Inferior parietal cortex (tissue), 1 donor: ENCODE measurements around the gene SNX25.
A peak's percentile ranks its signal among the peaks of the same experiment; 100 is the strongest.

Experiments
- DNase-seq: peaks from one replicate; pipeline ENCODE4 v3.0.0-alpha.2; 2016; ENCODE audit errors: extremely low spot score

Gene SNX25

DNA sequence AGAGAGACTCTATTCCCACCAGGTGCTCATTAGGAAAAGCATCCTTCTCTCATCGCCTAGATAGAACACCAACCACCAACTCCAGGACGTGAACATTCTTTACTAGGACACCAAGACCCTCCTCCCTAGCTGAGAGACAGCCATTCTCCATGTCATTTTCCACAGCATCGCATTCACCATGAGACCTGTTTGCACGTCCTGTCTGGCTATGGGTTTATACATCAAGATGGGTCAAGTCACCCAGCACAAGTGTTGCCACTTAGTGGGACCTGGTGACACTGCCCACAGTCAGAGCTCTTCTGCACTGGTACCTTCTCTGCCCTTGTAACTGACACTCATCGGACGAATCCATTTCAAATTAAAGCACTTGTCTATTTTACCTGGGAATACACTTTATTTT, 168.9 kb downstream of the SNX25 start:
- DNase-seq = no peak

- DNase-seq = no peak
These were observed 170.2 kb downstream of the SNX25 start for GRCh38 chr4:185379326-185380295.

DNA sequence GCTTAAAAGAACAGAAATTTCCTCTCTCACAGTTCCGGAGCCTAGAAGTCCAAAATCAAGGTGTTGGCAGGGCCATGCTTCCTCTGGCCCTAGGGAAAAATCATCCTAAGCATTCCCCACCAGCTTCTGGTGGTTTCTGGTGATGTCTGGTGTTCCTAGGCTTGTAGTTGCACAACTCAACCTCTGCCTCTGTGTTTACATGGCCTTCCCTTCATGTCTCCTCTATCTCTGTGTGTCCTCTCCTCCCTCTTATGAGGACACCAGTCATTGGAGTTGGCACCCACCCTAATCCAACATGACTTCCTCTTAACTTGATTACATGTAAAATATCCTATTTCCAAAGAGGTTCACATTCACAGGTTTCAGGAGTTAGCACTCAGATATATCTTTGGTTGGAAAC, 170.9 kb downstream of the SNX25 start:
- DNase-seq = no peak

GRCh38 chr4:185381288-185382196, 172.1 kb downstream of the SNX25 start:
- DNase-seq = no peak

GRCh38 chr4:185382754-185383153, 173.4 kb downstream of the SNX25 start:
- DNase-seq = no peak

GRCh38 chr4:185383451-185383850, 174.1 kb downstream of the SNX25 start:
- DNase-seq = no peak

DNA sequence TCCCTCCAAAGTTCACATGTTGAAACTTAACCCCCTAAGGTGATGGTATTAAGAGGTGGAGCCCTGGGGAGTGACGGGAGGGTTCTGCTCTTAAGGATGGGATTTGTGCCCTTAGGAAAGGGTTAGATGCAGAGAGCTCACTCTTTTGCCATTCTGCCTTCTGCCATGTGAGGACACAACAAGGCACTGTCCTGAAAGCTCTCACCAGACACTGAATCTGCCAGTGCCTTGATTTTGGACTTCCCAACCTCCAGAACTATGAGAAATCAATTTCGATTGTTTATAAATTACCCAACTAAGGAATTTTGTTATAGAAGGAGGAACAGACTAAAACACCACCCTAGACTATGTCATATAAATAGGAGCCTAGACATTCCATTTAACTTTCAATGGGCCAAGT, 174.7 kb downstream of the SNX25 start:
- DNase-seq = no peak

GRCh38 chr4:185384930-185385331, 175.5 kb downstream of the SNX25 start:
- no peak for DNase-seq

GRCh38 chr4:185387957-185388356, 178.6 kb downstream of the SNX25 start:
- no peak for DNase-seq

DNA sequence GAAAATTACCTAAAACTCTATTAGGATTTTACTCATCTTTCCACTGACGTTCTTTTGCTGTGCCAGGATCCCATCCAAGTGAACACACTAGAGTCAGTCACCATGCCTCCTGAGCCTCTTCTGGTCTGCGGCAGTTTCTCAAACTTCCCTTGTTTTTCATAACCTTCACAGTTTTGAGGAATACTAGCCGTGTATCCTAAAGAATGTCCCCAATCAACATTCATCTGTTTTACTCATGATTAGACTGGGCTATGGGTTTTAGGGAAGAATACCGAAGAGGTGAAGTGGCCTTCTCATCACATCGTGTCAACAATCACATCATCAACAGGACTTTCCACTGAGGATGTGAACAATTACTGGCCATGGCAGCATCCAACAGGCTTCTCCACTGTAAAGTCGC, 181.5 kb downstream of the SNX25 start:
- no peak for DNase-seq

DNA sequence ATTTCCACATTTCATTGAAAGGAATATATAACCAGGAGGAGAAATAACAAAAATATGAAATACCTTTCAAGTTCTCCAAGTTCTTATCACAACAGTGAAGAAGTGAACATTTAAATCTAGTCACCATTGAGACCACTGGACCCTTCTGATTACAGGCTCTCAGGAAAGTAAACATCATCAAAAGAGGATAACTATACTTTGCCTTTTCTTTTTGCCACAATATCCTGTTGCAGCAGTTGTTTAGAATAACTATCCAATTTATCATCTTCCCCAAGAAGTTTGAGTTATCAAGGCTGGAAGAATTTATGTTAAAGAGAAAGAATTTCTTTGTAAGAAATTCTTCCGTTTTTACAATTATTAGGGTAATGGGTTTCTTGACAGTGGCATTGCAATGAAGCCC, 182.8 kb downstream of the SNX25 start:
- DNase-seq = no peak

DNA sequence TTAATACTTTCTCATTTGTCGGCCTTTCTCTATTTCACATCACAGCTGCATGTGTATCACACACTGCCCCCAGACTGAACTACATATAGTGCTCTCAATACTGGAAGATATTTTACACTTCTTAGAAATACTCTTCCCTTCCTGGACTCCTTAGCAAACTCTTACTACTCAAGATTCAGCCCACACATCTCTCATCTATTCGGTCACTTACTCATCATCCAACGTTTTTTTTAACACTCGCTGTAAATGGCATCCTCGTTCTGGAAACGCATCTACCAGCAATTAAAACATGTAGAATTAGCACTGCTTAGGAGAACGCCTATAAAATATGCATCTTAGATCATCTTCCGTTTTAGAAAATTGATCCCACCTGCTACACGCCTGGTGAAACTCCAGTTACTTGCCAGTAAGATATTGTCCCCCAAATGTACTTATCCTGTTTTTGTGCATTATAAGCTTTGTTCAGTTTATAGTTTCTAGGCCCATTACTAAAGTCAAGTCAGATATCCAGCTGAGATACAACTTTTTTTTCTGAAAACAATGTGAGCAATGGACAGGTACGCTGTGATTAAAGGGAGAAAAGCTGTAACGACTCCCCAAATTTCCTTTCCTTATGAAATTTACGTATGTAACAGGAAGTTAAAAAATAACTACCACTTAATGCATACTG, 185.3 kb downstream of the SNX25 start:
- peak; percentile 67 for DNase-seq

DNA sequence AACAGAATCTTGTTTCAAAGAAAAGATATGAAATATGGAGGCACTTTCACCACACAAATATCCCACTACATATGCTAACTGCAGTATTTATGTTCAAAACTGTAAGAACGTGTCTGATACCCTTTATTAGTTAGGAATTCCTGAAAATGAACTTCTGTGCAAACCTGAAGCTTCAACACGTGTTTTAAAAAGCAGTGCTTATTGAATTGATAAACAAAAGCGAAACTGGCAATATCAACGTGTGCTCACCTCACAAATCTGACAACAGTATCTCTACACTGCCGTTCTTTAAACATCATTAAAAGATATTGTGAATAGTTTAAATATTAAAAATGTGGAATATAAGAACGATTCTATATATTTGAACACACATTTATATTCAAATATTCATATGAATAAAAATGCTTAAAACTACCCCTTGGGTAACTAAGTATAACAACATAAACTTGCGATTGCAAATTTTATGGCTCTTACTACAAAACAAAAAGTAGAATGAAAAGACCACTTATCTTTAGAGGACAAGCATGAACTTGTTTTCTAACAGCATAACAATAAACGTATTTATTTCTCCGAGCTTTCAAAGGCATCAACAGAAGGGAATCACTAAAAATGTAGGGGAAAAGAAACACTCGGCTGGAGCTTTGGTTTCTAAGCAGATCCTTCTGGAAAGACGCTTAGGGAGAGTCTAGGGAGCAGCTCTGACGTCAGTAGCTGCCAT, 186.0 kb downstream of the SNX25 start, which contains the start of gene LRP2BP:
Gene LRP2BP, minus strand, starts transcription at position 687 of the 718 bp plus-strand sequence. CDS start 17,738 bp downstream, outside the sequence.
- peak; percentile 91 for DNase-seq

DNA sequence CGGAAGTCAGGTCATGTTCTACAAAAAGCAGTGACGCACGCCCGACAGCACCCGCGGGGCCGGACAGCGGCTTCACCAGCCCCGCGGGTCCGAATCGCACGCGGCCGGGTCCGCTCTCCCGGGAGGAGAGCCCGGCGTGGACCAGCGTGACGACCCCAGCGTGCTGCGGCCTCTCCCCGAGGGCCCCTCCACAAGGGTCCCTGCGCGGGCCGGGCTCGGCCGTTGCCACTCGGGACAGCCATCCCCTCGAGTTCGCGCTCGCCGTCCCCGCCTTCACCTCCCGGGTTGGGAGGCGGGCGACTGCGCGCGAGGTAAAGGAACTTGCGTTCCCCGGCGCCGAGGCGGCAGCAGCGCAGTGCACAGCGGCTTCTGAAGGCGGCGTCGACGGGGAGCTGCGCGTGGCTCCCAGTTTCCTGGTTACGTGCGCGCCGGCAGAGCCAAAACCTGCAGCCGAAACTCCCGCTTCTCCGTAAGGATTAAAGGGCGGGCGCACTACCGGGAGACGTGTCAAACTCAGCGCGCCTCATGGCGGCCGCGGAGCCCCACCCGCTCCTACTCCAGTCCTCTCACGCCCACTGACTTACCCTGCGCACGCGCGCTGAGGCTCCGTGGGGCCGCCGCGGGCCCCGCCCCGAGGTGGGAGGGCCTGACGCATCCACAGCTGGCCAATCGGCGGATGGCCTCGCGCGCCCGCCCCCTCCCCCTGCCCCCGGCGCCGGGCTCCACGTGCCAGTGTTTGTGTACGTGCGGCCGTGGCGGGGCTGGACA, 186.7 kb downstream of the SNX25 start:
- DNase-seq = peak; percentile 98

- no peak for DNase-seq
These were observed 187.5 kb downstream of the SNX25 start, which contains the start of gene ANKRD37 for GRCh38 chr4:185396724-185397385. ANKRD37 (plus strand) TSS chr4:185396841; CDS start chr4:185396924, 83 bp downstream.

DNA sequence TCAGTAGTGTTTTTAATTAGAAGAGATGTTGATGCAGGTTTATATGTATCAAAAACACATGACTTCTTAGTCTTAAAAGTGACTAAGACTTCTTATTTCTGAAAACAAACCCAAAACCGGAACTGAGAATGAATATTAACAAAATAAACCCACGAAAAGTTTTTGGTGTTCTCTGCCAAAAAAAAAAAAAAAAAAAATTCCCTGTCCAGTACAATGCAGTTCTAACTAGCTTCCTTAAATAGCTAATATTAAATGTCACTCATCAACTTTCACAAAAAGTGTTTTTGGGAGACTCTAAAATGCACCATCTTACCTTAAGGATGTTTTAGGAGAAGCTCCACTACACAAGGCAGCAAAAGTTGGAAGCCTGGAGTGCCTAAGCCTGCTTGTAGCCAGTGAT, 189.2 kb downstream of the SNX25 start:
- DNase-seq = no peak

DNA sequence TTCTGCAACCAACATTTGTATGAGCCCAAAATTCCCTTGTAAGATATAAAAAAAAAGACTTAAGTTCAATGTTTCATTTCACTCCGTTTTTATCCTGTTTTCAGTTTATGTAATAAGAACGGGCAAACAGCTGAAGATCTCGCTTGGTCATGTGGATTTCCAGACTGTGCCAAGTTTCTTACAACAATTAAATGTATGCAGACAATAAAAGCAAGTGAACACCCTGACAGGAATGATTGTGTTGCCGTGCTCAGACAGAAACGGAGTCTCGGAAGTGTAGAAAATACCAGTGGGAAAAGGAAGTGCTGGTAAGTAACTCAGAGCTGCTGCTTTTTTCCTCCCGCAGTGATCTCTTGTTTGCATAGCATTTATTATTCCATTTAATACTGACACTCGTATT, 190.1 kb downstream of the SNX25 start:
- DNase-seq = peak; percentile 54

DNA sequence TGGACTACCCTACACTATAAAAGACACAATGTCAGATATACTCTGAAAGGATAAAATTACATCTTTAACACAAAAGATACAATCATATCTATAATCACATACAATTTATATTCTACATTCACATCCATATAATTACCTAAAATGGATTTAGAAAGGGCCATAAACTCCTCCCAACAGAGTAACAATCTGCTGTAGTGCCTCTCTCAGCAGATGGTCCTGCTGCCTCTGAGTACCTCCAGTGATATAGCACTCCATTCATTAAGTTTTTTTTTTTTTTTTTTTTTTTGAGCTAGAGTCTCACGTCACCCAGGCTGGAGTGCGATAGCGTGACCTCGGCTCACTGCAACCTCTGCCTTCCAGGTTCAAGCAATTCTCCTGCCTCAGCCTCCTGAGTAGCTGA, 194.6 kb downstream of the SNX25 start:
- DNase-seq = no peak

DNA sequence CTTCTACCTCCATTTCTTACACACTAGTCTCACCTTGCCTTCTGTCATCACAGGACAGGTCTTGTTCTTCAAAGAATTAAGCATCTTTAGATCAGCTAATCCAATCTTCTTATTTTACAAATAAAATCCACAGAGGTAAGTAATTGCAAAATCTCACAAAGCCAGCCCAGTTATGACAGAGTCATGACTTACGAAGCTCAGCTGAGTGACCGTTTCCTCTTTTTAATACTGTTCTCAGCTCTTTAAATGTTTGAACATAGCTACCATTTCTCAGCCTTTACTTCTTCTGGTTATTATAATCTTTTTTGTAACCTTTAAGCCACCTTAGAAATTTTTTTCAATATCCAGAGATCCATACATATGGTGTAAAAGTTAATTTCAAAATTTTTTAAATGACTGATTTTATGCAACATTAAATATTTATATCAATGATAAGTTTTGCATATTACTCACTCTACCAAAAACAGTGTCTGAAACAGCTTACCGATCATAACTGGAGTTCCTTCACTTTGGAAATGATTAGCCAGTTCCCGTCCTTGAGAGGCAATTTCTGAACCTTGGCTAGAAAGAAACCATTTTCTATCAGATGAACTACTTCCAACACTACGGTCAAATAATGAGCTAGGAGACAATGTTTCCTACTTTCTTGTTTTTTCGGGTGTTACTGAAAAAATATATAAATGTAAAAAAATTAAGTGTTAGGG, 196.1 kb downstream of the SNX25 start:
- no peak for DNase-seq
